Head of caudate nucleus (tissue), 42 donors: Measurements from ENCODE around the gene PLPP3.

ENCODE experiments used
- DNase-seq, 42 donors: peaks; one replicate each; pipeline versions ENCODE4 v3.0.0 to v3.0.0-alpha.2; 2020 to 2021; ENCODE audit warnings: mixed read lengths in 7 of 42
- intact Hi-C: fragments of 100-400 bp; cut with DNase I; formaldehyde crosslinking; loops from one replicate; pipeline ENCODE4 v1.15.0; 2022

PLPP3 gene

GRCh38 chr1:56456435-56457101 is 122.8 kb downstream of the PLPP3 start:
- no peak for DNase-seq
- intact Hi-C loops, result no loop called here

DNA sequence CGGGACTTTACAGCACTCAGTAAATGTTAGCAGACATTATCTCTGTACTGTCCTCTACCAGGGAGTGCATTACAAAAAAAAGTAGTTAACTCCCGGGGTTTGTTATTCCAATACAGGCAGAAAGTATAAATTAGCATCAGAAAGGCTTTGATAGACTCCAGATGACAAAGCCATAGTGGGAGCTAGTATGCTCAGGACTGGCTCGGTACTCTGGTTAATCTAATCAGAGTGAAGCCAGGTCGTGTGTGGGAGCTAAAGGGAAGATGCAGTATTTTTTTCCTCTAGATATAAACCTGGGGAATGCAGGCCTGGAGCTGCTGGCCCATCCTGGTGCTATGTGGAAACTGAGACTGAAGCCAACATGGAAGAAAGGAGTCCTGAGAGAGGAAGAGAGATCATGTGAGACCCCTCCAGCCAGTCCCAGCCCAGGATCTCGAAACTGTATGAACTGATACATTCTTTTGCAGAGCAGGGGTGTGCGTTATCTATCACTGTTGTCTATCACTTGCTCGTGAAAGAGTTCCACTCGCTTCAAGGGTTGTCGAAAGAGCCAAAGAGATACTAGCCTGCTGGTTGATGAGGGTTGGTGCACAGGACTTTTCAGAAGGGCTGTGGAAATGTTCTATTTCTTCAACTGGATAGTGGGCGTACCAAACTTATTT is 125.8 kb downstream of the PLPP3 start:
- no peak for DNase-seq
- intact Hi-C loops, result no loop called here

DNA sequence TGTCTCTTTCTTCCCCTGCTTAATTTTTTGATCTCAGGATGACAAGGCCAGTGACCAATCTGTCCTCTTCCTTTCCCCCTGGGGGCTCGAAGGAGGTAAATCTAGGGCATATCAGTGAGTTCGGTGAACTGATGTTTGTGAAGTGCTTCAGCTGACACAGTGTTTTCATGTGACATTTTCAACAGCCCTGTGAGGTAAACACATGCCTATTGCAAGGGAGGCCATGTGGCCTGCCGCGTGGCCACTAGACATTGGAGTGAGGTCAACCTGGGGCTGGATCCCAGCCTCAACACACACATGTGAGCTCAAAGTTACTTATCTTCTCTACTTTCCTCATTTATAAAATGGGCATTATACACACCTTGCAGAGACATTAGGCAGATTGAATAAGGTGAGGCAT is 126.3 kb downstream of the PLPP3 start:
- intact Hi-C loops, result no loop called here
- DNase-seq, result no peak

- intact Hi-C loops, result no loop called here
- DNase-seq, result no peak
Observed at GRCh38 chr1:56452027-56453011, 127.0 kb downstream of the PLPP3 start.

DNA sequence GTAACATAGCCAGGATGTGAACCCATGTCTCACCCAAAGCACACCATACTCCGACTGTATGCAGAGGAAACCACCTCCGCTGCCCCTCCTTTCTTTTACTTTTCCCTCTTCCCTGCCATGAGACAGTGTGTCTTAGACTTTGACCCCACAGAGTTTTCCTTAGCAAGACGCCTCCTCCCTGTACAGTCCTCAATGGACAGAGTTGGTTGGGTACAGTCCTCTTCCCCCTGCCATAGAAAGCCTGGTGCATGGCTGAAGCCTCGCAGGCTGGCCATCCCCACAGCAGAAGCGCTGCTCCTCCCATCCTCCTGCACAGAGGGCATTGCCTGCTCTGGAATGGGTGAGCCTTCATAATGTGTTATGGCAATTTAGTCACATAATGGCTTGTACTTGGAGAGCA is 127.9 kb downstream of the PLPP3 start:
- intact Hi-C loops, result no loop called here
- no peak for DNase-seq

- intact Hi-C loops, result no loop called here
- no peak for DNase-seq
Observed at GRCh38 chr1:56450004-56450666, 129.2 kb downstream of the PLPP3 start.

GRCh38 chr1:56448529-56449300 is 130.6 kb downstream of the PLPP3 start:
- intact Hi-C loops, result no loop called here
- no peak for DNase-seq

DNA sequence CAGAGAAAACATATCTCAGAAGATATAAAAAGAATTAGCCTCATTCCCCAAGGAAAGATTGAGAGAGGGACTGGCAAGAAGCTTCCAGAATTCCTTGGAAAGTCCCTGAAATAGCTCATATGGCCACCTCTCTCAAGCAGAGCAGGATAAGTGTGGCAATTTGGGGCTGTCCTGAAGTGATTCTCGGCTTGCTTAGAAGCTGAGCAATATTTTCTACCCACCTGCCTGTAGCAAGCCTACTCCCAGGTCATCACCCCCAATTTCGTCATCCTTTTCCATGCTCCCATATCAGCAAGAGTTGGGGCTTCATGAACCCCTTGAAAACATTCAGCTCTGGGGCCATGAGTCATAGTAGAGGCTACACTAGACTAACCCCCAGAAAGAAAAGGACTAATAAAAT is 131.5 kb downstream of the PLPP3 start:
- intact Hi-C loops, result no loop called here

GRCh38 chr1:56446531-56447098 is 132.7 kb downstream of the PLPP3 start:
- intact Hi-C loops, result no loop called here
- no peak for DNase-seq

More for the DNA sequence above, 131.5 kb downstream of the PLPP3 start:
- no peak for DNase-seq

DNA sequence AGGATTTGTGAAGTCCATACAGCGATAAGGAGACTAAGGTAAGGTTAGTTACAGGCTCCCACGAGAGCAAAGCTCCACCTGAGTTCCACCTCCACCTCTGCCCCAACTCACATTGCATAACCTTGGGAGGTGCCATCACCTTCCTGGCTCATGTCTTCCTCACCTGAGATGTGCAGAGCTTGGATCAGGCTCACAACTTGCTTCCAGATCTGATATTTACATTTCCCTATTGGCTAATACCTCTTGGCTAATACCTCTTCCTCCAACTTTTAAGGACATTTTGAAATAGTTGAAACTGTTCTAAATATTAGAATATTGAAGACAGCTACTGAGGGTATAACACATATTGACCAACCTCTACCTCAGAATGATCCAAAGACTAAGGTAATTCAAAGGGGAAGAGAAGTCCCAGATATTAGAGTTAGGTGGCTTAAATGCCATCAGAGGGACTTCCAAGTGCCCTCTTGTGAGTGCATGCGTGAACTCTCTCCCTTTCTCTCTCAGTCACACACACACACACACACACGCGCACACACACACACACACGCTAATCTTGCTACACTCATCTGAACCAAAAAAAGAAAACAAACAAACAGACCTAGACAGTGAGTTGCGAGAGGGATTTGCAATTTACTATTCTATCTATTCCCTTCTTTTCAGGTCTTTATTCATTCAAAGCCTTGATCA is 134.3 kb downstream of the PLPP3 start:
- DNase-seq, result no peak
- intact Hi-C loops, result no loop called here
